Right atrium auricular region (tissue), 2 donors: Measurements from ENCODE around the gene MCF2L2. TPM values are rescaled to one million over a fixed set of nuclear protein-coding genes. Genes with fewer than 3 reads are reported as not detected.
A peak's percentile ranks its signal among the peaks of the same experiment; 100 is the strongest.

Source experiments
- DNase-seq: peaks from one replicate; pipeline ENCODE4 v3.0.0-alpha.2; 2019; ENCODE audit warnings: low spot score
- H3K27ac ChIP-seq, 2 donors: fragments of 200-600 bp; sonication (generic); 1 replicate in 1 of 2; 2 replicates in 1 of 2; pipeline ENCODE4 v1.5.1; 2016 to 2019
- H3K27me3 ChIP-seq, 2 donors: fragments of 200-600 bp; sonication (generic); one replicate each; pipeline versions ENCODE4 v1.5.1 to v1.6.0; 2017 to 2019
- H3K36me3 ChIP-seq: fragments of 200-600 bp; sonication (generic); one replicate; pipeline ENCODE4 v1.5.1; 2016
- H3K4me1 ChIP-seq, 2 donors: fragments of 200-600 bp; sonication (generic); one replicate each; pipeline versions ENCODE4 v1.5.1 to v1.6.0; 2017 to 2019
- H3K4me3 ChIP-seq, 2 donors: fragments of 200-600 bp; sonication (generic); 1 replicate in 1 of 2; 2 replicates in 1 of 2; pipeline ENCODE4 v1.5.1; 2017 to 2019; ENCODE audit warnings: mild to moderate bottlenecking in 1 of 2, moderate library complexity in 1 of 2
- H3K9me3 ChIP-seq, 2 donors: fragments of 200-600 bp; sonication (generic); one replicate each; pipeline ENCODE4 v1.5.1; 2019
- CTCF ChIP-seq, 2 donors: fragments of 200-600 bp; sonication (generic); IDR thresholded peaks; one replicate each; pipeline ENCODE4 v1.5.1; 2019; ENCODE audit warnings: antibody characterized with exemption in 2 of 2
- total RNA-seq, 2 donors: library from RNA; depleted of rRNA; stranded (reverse); fragments of >200 nt; gene quantifications; one replicate each; pipeline ENCODE4 v1.1.0, GENCODE V29; 2016

The MCF2L2 gene
- total RNA-seq, 2 donors from 2014 or later: 0.08 TPM; not detected in 1

DNA sequence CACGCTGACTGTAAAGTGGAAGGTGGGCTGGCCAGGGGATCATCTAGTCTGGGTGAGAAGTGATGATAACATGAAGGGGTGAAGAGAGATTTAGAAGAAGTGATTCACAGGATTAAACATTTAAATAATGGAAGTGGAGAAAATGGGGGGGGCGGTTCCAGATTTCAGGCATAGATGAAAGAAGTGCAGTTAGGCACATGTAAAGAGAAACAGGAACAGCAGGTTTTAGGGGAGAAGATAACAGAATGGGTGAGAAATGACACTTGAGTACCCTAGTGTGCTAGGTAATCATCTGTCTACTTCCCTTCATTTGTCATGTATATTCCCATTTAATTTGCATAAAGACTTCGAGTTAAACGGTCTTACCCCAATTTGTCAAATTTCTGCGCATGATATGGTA, 160.1 kb downstream of the MCF2L2 start:
- no peak for TF ChIP-seq CTCF (IDR thresholded peaks at IDR 0.05)
- DNase-seq: no peak
- Histone ChIP-seq H3K36me3 (peaks cover 8% of the 10 kb centered on the region), H3K9me3 (no peaks in the 10 kb centered on the region), H3K27me3 (no peaks in the 10 kb centered on the region), H3K4me3 (no peak overlapping the region), H3K27ac (no peak overlapping the region), H3K4me1 (peaks cover 0 to 15% of the 10 kb centered on the region in 2 donors)

- Histone ChIP-seq H3K9me3 (no peaks in the 10 kb centered on the region), H3K4me1 (peaks cover 0 to 15% of the 10 kb centered on the region in 2 donors), H3K27ac (no peak overlapping the region), H3K36me3 (peaks cover 8% of the 10 kb centered on the region), H3K27me3 (no peaks in the 10 kb centered on the region), H3K4me3 (no peak overlapping the region)
- TF ChIP-seq CTCF (IDR thresholded peaks at IDR 0.05): no peak
- DNase-seq: no peak
Observed at GRCh38 chr3:183267140-183267539, 161.3 kb downstream of the MCF2L2 start.

- TF ChIP-seq CTCF (IDR thresholded peaks at IDR 0.05): no peak
- Histone ChIP-seq H3K36me3 (peaks cover 8% of the 10 kb centered on the region), H3K4me3 (no peak overlapping the region), H3K27ac (no peak overlapping the region), H3K9me3 (no peaks in the 10 kb centered on the region), H3K27me3 (no peaks in the 10 kb centered on the region), H3K4me1 (peaks cover 0 to 15% of the 10 kb centered on the region in 2 donors)
- no peak for DNase-seq
Observed at GRCh38 chr3:183266454-183266853, 162.0 kb downstream of the MCF2L2 start.

- Histone ChIP-seq H3K4me3 (no peak overlapping the region), H3K36me3 (peaks cover 8% of the 10 kb centered on the region), H3K27ac (peak overlapping the region in 1 of 2 donors; percentile 11), H3K27me3 (no peaks in the 10 kb centered on the region), H3K9me3 (no peaks in the 10 kb centered on the region), H3K4me1 (peaks cover 0 to 15% of the 10 kb centered on the region in 2 donors)
- no peak for TF ChIP-seq CTCF (IDR thresholded peaks at IDR 0.05)
- DNase-seq: no peak
Observed at GRCh38 chr3:183265834-183266417, 162.5 kb downstream of the MCF2L2 start.

- Histone ChIP-seq H3K27me3 (no peaks in the 10 kb centered on the region), H3K36me3 (peaks cover 2% of the 10 kb centered on the region), H3K4me3 (no peak overlapping the region), H3K4me1 (peaks cover 0 to 15% of the 10 kb centered on the region in 2 donors), H3K9me3 (no peaks in the 10 kb centered on the region), H3K27ac (peak overlapping the region; percentile 11 to 17)
- TF ChIP-seq CTCF (IDR thresholded peaks at IDR 0.05): no peak
- no peak for DNase-seq
Observed at GRCh38 chr3:183265157-183265642, 163.2 kb downstream of the MCF2L2 start.

DNA sequence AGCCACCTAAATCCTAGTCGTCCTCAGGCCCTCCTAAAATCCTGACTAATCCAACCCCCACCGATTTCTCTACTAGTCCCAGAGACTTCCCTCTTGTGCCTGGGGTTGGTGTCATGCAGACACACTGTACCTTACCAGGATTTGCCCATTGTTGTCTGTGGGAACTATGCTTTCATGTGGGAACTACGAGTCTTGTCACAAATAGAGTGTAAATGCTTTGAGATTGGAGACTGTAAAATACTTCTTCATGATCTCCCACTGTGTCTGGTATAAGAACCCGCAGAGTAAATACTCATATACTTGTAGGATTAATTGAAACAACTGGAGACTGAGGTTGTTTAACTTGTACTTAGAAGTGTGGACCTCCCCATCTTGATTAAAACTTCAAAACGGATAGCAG, 164.2 kb downstream of the MCF2L2 start:
- Histone ChIP-seq H3K4me1 (peaks cover 0 to 16% of the 10 kb centered on the region in 2 donors), H3K27ac (no peak overlapping the region), H3K27me3 (no peaks in the 10 kb centered on the region)

More for the DNA sequence above, 164.2 kb downstream of the MCF2L2 start:
- Histone ChIP-seq H3K36me3 (no peaks in the 10 kb centered on the region), H3K9me3 (no peaks in the 10 kb centered on the region), H3K4me3 (no peak overlapping the region)
- no peak for TF ChIP-seq CTCF (IDR thresholded peaks at IDR 0.05)
- DNase-seq: no peak
